Right lobe of liver (tissue), 4 donors: ENCODE measurements around the gene PLCB4.

ENCODE experiments used
- CTCF ChIP-seq, 4 donors: fragments of 200-600 bp in 3 of 4; fragments of 450-650 bp in 1 of 4; IDR thresholded peaks; one replicate each; pipeline versions ENCODE4 v1.5.1 to v1.8.0; 2016 to 2022; ENCODE audit warnings: antibody characterized with exemption in 4 of 4, mild to moderate bottlenecking in 2 of 4
- POLR2A ChIP-seq: fragments of 450-650 bp; IDR thresholded peaks from one replicate; pipeline ENCODE4 v1.6.1; 2017; ENCODE audit warnings: antibody characterized with exemption, mild to moderate bottlenecking
- donor health status: DM: no; HTN: no; CAD: no.
- donor health status: DM: no; HTN: no; CAD: no.
- donor health status: DM: no; HTN: yes; CAD: no.

- TF ChIP-seq CTCF (IDR thresholded peaks at IDR 0.05) (no peak), POLR2A (no peak)
These were observed 448.6 kb downstream of the PLCB4 start for GRCh38 chr20:9517297-9518162.
